Esophagus muscularis mucosa (tissue), 4 donors: ENCODE results near the gene CALR. TPM values are rescaled to one million over a fixed set of nuclear protein-coding genes. Genes with fewer than 3 reads are reported as not detected.

ENCODE experiments used
- DNase-seq: peaks from one replicate; pipeline ENCODE4 v3.0.0-alpha.2; 2017; ENCODE audit errors: extremely low spot score
- H3K27ac ChIP-seq, 4 donors: fragments of 200-600 bp; sonication (generic); replicated peaks in 1 of 4; 1 replicate in 3 of 4; 2 replicates in 1 of 4; pipeline ENCODE4 v1.5.1; 2016 to 2019; ENCODE audit warnings: mild to moderate bottlenecking in 1 of 4
- H3K27me3 ChIP-seq, 4 donors: fragments of 200-600 bp; sonication (generic); one replicate each; pipeline versions ENCODE4 v1.5.1 to v1.6.0; 2016 to 2019
- H3K36me3 ChIP-seq, 4 donors: fragments of 200-600 bp; sonication (generic); one replicate each; pipeline ENCODE4 v1.5.1; 2016 to 2019
- H3K4me1 ChIP-seq, 4 donors: fragments of 200-600 bp; sonication (generic); one replicate each; pipeline ENCODE4 v1.5.1; 2016 to 2019
- H3K4me3 ChIP-seq, 4 donors: fragments of 200-600 bp; sonication (generic); 1 replicate in 2 of 4; 2 replicates in 2 of 4; pipeline ENCODE4 v1.5.1; 2016 to 2019; ENCODE audit warnings: mild to moderate bottlenecking in 4 of 4, moderate library complexity in 1 of 4
- H3K9me3 ChIP-seq, 4 donors: fragments of 200-600 bp; sonication (generic); 1 replicate in 3 of 4; 2 replicates in 1 of 4; pipeline ENCODE4 v1.5.1; 2016 to 2019
- CTCF ChIP-seq, 3 experiments: fragments of 200-600 bp in 2 of 3; fragments of 450-650 bp in 1 of 3; sonication (generic) in 2 of 3; IDR thresholded peaks; one replicate each; pipeline ENCODE4 v1.5.1; 2017 to 2019; ENCODE audit warnings: antibody characterized with exemption in 3 of 3, mild to moderate bottlenecking in 2 of 3, moderate library complexity in 1 of 3
- EP300 ChIP-seq: sonication (generic); formaldehyde crosslinking; IDR thresholded peaks from one replicate; pipeline ENCODE4 v1.6.1; 2017; ENCODE audit warnings: antibody characterized with exemption
- POLR2A ChIP-seq: fragments of 450-650 bp; IDR thresholded peaks from one replicate; pipeline ENCODE4 v1.6.1; 2017; ENCODE audit warnings: antibody characterized with exemption, moderate library complexity, mild to moderate bottlenecking, low read depth
- POLR2AphosphoS5 ChIP-seq, 2 donors: sonication (generic); formaldehyde crosslinking; IDR thresholded peaks; one replicate each; pipeline ENCODE4 v1.6.1; 2017; ENCODE audit warnings: antibody characterized with exemption in 2 of 2
- WGBS: methylation state at CpG from one replicate; pipeline ENCODE4 v1.1.5; 2018; 5-methylcytosine and 5-hydroxymethylcytosine counted together
- intact Hi-C: fragments of 100-400 bp; cut with DNase I; formaldehyde crosslinking; loops from one replicate; pipeline ENCODE4 v1.15.1; 2023
- total RNA-seq, 4 donors: library from RNA; depleted of rRNA; stranded (reverse); fragments of >200 nt; gene quantifications; one replicate each; pipeline versions ENCODE4 v1.1.0 to v1.2.1, GENCODE V29; 2016

Gene CALR
- total RNA-seq, 4 donors from 2014 or later = 200 to 300 (median 270) TPM

- H3K4me1 ChIP-seq = peaks cover 47 to 57% (median 56%) of the 10 kb centered on the region in 4 donors
Measured at GRCh38 chr19:12937093-12937926, 1.1 kb upstream of the CALR start.

GRCh38 chr19:12938779-12939601, 581 bp downstream of the CALR start:
- H3K4me1 ChIP-seq = peaks cover 45 to 62% (median 55%) of the 10 kb centered on the region in 4 donors
- peak overlapping the region; percentile 88 to 96 (median 93) for H3K27ac ChIP-seq
- no peaks in the 10 kb centered on the region for H3K9me3 ChIP-seq
- peak overlapping the region; percentile 78 to 99 (median 88) for H3K4me3 ChIP-seq
- TF ChIP-seq EP300 (no peak), CTCF (IDR thresholded peaks at IDR 0.05) (peak in 2 of 3 experiments; percentile 7 to 40)
- no peaks in the 10 kb centered on the region for H3K27me3 ChIP-seq
- intact Hi-C loops = no loop called here
- peaks cover 42 to 44% (median 42%) of the 10 kb centered on the region in 4 donors for H3K36me3 ChIP-seq
- WGBS = under 1% methylated on average over 21 of the region's 54 CpGs
- no peak for DNase-seq

More at GRCh38 chr19:12937093-12937926, 1.1 kb upstream of the CALR start:
- intact Hi-C loops = no loop called here
- Histone ChIP-seq H3K36me3 (peaks cover 25 to 27% (median 26%) of the 10 kb centered on the region in 4 donors), H3K27me3 (no peaks in the 10 kb centered on the region), H3K9me3 (no peaks in the 10 kb centered on the region), H3K4me3 (peak overlapping the region; percentile 78 to 99 (median 88)), H3K27ac (peak overlapping the region; percentile 22 to 96 (median 78))
- 30% methylated on average over 23 of the region's 23 CpGs for WGBS
- TF ChIP-seq EP300 (no peak), POLR2A (no peak), POLR2AphosphoS5 (IDR thresholded peaks at IDR 0.05) (no peak), CTCF (IDR thresholded peaks at IDR 0.05) (no peak)
- DNase-seq = no peak

- no peak for TF ChIP-seq EP300
- TF ChIP-seq CTCF (IDR thresholded peaks at IDR 0.05) = no peak
- no peak for TF ChIP-seq POLR2A
- H3K4me3 ChIP-seq = peak overlapping the region; percentile 78 to 99 (median 88)
- H3K27ac ChIP-seq = peak overlapping the region; percentile 88 to 96 (median 93)
- 68% methylated on average over 10 of the region's 10 CpGs for whole genome bisulfite sequencing
- H3K9me3 ChIP-seq = no peaks in the 10 kb centered on the region
- peaks cover 46 to 70% (median 55%) of the 10 kb centered on the region in 4 donors for H3K4me1 ChIP-seq
- no peak for DNase-seq
- no peaks in the 10 kb centered on the region for H3K27me3 ChIP-seq
- intact Hi-C loops = no loop called here
- H3K36me3 ChIP-seq = peaks cover 49 to 54% (median 51%) of the 10 kb centered on the region in 4 donors
Measured at GRCh38 chr19:12939975-12940423, 1.6 kb downstream of the CALR start.

GRCh38 chr19:12940897-12941296, 2.5 kb downstream of the CALR start:
- no peak for DNase-seq
- Histone ChIP-seq H3K27ac (peak overlapping the region in 2 of 4 donors; percentile 88 to 96), H3K36me3 (peaks cover 49 to 55% (median 52%) of the 10 kb centered on the region in 4 donors), H3K9me3 (no peaks in the 10 kb centered on the region), H3K4me1 (peaks cover 47 to 73% (median 58%) of the 10 kb centered on the region in 4 donors), H3K4me3 (no peak overlapping the region), H3K27me3 (no peaks in the 10 kb centered on the region)
- no peak for TF ChIP-seq POLR2AphosphoS5 (IDR thresholded peaks at IDR 0.05)
- no peak for TF ChIP-seq POLR2A
- no peak for TF ChIP-seq CTCF (IDR thresholded peaks at IDR 0.05)
- TF ChIP-seq EP300 = no peak
- WGBS = 73% methylated on average over 2 of the region's 2 CpGs
- intact Hi-C loops = no loop called here
